GM12801 (cell line): ENCODE measurements around the gene FMNL2.

Experiments used
- TF ChIP-seq, protein P1 (sequence below): IDR thresholded peaks from one replicate; pipeline ENCODE4 v1.5.1; 2011; ENCODE audit warnings: control low read depth; ENCODE audit not compliant: insufficient read length; ENCODE audit errors: extremely low read depth

Gene FMNL2

DNA sequence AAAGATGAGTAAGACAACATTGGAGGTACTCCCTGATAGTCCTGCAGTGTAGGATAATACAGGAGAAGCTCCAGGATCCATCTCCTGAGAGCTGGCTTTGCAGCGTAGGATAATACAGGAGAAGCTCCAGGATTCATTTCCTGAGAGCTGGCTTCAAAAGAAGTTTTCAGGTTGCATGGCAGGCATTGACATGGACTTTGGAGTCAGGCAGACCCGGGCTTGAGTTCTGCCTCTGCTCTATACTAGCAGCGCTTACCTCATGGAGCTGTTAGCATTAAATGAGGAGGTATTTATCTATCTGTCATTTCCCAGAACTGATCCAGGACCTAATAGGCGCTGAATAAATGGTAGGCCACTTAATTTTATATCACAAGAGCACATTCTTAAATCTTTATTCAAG is 97.8 kb downstream of the FMNL2 start:
- TF ChIP-seq, protein P1, sequence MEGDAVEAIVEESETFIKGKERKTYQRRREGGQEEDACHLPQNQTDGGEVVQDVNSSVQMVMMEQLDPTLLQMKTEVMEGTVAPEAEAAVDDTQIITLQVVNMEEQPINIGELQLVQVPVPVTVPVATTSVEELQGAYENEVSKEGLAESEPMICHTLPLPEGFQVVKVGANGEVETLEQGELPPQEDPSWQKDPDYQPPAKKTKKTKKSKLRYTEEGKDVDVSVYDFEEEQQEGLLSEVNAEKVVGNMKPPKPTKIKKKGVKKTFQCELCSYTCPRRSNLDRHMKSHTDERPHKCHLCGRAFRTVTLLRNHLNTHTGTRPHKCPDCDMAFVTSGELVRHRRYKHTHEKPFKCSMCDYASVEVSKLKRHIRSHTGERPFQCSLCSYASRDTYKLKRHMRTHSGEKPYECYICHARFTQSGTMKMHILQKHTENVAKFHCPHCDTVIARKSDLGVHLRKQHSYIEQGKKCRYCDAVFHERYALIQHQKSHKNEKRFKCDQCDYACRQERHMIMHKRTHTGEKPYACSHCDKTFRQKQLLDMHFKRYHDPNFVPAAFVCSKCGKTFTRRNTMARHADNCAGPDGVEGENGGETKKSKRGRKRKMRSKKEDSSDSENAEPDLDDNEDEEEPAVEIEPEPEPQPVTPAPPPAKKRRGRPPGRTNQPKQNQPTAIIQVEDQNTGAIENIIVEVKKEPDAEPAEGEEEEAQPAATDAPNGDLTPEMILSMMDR, result no peak

DNA sequence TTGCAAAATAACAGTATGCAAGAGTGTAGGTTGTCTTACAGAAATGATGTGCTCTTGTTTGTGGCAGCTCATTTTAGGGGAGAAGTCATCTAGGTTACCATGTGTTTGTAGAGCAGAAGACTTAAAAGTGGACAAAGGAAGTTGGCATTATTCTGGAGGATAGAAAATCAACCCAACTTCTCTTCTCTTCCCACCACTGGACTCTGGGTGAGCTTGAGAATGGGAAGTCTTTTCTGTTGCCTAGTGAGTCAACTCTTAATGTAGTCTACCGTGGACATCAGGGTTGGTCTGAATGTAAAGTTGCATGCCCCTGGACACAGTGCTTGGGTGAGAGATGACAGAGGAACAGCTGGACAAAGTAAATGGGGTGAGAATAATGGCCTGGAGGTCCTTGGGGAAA is 98.3 kb downstream of the FMNL2 start:
- TF ChIP-seq, protein P1, result no peak

DNA sequence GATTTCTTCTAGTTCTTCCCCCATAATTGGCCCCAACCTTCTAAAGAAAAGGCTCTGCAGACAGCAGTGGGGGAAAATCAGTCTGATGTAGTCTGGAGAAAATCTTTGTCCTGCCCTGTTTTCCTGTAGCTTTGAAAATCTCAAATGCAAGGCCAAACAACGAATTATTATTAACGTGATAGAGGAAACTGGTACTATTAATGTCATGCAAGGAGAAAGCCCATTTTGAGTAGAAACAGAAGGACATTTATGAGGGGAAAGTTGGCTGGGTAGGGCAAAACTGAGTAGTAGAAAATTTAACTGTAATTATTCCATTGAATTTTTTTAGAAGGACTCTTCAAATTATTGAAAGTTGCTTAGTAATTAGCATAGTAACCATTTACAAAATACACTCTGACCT is 98.8 kb downstream of the FMNL2 start:
- TF ChIP-seq, protein P1, result no peak

DNA sequence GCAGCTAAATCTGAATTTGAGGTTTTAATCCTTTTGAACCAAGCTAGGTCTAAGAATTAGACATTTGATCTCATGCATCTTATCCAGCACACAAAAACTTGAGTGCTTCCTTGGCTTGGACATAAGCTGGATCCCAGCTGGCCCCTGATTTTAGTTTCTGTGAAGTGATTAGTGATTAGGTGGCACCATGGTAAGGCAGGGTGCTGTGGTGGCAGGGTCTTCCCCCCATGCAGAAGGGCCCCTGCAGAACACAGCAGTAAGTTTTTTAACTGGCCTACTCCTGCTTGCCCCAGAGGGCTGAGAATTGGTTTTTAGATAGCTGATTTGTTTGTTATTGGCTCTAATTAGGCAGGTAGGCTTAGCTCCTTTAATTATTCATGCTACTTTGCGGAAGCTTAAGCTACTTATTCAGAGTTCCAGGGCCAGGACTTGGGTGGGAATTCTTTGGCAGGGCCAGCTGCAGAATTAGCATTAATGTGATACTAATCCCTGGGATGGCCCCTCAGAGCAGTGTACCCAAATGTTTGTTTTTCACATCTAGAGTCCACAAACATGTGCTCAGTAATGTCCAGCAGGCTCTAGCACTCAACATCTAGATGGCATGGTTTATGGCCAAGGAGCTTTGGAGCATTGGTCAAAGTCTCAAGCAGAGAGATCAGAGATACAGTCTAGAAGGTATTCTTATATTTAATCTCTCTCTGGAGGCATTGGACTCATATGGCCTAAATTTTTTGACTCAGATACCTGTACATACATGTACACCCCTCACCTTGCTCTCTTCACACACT is 99.6 kb downstream of the FMNL2 start:
- TF ChIP-seq, protein P1, result no peak

DNA sequence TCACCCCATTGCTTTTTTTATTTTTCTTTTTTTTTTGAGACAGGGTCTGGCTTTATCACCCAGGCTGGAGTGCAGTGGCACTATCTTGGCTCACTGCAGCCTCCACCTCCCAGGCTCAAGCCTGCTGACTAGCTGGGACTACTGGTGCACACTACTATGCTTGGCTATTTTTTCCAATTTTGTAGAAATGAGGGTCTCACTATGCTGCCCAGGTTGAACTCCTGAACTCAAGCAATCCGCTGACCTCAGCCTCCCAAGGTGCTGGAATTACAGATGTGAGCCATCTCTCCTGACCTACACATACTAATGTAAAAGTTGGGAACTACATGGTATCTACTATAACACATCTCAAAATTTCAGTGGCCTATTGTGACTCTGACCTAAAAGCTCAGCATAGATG is 101.2 kb downstream of the FMNL2 start:
- TF ChIP-seq, protein P1, result no peak

DNA sequence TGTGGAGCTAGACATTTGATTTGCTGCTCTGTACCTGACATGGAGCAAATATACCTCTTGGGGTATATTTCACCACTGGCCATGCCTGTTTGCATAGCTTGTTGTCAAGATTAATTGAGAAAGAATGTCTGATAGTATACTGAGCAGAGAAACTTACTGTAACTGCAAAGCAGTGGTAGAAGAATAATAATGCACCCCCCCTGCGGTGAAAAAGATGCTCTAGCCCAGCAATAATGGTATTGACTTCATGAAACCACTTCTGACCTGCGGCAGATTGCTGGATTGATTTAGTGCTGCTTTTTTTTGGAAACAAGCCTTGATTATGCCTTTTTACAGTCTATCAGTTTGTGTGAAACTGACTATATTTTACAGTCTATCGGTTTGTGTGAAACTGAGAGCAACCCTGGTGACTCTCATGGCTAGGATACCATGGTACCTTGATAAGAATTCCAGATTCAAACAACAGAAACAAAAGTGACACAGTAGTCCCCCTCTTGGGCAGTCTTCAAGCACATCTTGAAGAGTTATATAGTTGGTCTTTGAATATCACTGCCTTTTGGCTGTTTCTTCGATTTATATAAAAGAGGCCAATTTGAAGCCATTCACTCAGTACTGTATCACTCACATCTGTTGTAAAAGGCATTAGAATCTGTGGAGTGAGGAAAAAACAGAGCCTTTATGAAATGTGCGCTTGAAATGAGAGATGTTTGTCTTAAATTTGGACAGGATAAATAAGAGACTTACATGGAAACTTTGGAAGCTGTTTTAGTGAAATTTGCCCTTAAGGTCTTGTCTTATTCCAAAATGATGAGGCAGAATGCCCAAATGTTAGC is 102.5 kb downstream of the FMNL2 start:
- TF ChIP-seq, protein P1, result no peak

DNA sequence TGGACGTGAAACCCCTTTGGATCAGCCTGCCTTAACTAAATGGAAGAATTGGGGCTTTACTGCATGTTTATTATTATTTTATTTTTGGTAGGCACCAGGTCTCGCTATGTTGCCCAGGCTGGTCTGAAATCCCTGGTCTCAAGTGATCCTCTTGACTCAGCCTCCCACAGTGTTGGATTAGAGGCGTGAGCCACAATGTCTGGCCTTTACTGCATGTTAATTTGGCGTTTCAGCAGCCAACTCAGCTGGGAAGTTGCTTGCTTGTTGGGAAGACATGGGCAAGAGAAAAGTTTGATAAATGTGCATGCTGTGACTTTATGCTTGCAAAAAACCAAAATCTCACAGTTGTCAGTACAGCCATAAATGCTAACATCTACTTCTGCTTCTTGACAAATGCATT is 105.1 kb downstream of the FMNL2 start:
- TF ChIP-seq, protein P1, result no peak
